ENCODE data around the gene IRS2. TPM values are rescaled to one million over a fixed set of nuclear protein-coding genes. Genes with fewer than 3 reads are reported as not detected.

Gene IRS2
- total and polyA plus RNA-seq, 8 donors, result 4.9 to 15.8 (median 7.7) TPM

- no peak for DNase-seq
- Histone ChIP-seq H3K27ac (no peak overlapping the region), H3K4me3 (no peak overlapping the region)
Measured at GRCh38 chr13:109707742-109708617, 78.4 kb downstream of the IRS2 start.

GRCh38 chr13:109707044-109707741, 79.2 kb downstream of the IRS2 start:
- Histone ChIP-seq H3K27ac (no peak overlapping the region), H3K4me1 (peaks cover 0 to 21% of the 10 kb centered on the region in 2 donors), H3K4me3 (no peak overlapping the region), H3K36me3 (no peaks in the 10 kb centered on the region), H3K9me3 (no peaks in the 10 kb centered on the region), H3K27me3 (no peaks in the 10 kb centered on the region)
- no peak for TF ChIP-seq CTCF (IDR thresholded peaks at IDR 0.05)
- intact Hi-C loops (cut with DNase I), result no loop called here
- DNase-seq (peak in 1 of 4 donors; percentile 22), ATAC-seq (no peak)

More at GRCh38 chr13:109707742-109708617, 78.4 kb downstream of the IRS2 start:
- no peak for TF ChIP-seq CTCF (IDR thresholded peaks at IDR 0.05)
- Histone ChIP-seq H3K4me1 (peaks cover 0 to 21% of the 10 kb centered on the region in 2 donors), H3K27me3 (no peaks in the 10 kb centered on the region), H3K9me3 (no peaks in the 10 kb centered on the region), H3K36me3 (no peaks in the 10 kb centered on the region)
- intact Hi-C loops (cut with DNase I), result no loop called here
- ATAC-seq, result no peak

- intact Hi-C loops (cut with DNase I), result no loop called here
- Histone ChIP-seq H3K9me3 (no peaks in the 10 kb centered on the region), H3K27ac (peak overlapping the region in 1 of 2 donors; percentile 92), H3K27me3 (no peaks in the 10 kb centered on the region), H3K36me3 (no peaks in the 10 kb centered on the region), H3K4me1 (peaks cover 0 to 21% of the 10 kb centered on the region in 2 donors), H3K4me3 (no peak overlapping the region)
- TF ChIP-seq CTCF (IDR thresholded peaks at IDR 0.05), result no peak
- no peak for ATAC-seq
- no peak for DNase-seq
Measured at GRCh38 chr13:109706015-109706715, 80.2 kb downstream of the IRS2 start.

GRCh38 chr13:109704771-109705635, 81.4 kb downstream of the IRS2 start:
- ATAC-seq, result peak; percentile 86
- peak overlapping the region; percentile 58 to 92 for H3K27ac ChIP-seq
- H3K9me3 ChIP-seq, result no peaks in the 10 kb centered on the region
- H3K27me3 ChIP-seq, result no peaks in the 10 kb centered on the region
- DNase-seq, result peak in 3 of 4 donors; percentile 39 to 86 (median 82)
- intact Hi-C loops (cut with DNase I), result no loop called here
- no peaks in the 10 kb centered on the region for H3K36me3 ChIP-seq
- peaks cover 0 to 28% of the 10 kb centered on the region in 2 donors for H3K4me1 ChIP-seq
- no peak for TF ChIP-seq CTCF (IDR thresholded peaks at IDR 0.05)
- peak overlapping the region in 1 of 2 donors; percentile 12 for H3K4me3 ChIP-seq

All from left lung (tissue), 10 donors.